Naive thymus-derived CD4-positive, alpha-beta T cell (primary cell): ENCODE measurements around the gene ATG16L2. TPM values are rescaled to one million over a fixed set of nuclear protein-coding genes. Genes with fewer than 3 reads are reported as not detected.
A peak's percentile ranks its signal among the peaks of the same experiment; 100 is the strongest.

ENCODE experiments used
- ATAC-seq: fragments of 150-1000 bp; cut with Tn5 transposase; 2 replicates; pipeline ENCODE4 v1.10.0; 2021; ENCODE audit warnings: mild to moderate bottlenecking, moderate library complexity
- CTCF ChIA-PET: fragments of 350-600 bp; sonication (Branson Sonifier 250); formaldehyde crosslinking; loops from one replicate; lab custom pipeline; 2021; ENCODE audit warnings: antibody characterized with exemption; lab: Charles Lee
- POLR2A ChIA-PET: fragments of 350-600 bp; sonication (Branson Sonifier 250); formaldehyde crosslinking; loops from one replicate; lab custom pipeline; 2021; ENCODE audit warnings: antibody characterized with exemption, inconsistent platforms; lab: Charles Lee
- DNase-seq, 9 donors: peaks; one replicate each; pipeline versions ENCODE4 v3.0.0 to v3.0.0-alpha.2; 2020 to 2022; ENCODE audit warnings: mixed read lengths in 1 of 9
- H3K27ac ChIP-seq: one replicate; pipeline ENCODE4 v1.7.0; 2013; ENCODE audit warnings: mild to moderate bottlenecking, low read depth, low read length, moderate library complexity
- H3K27me3 ChIP-seq, 2 donors: one replicate each; pipeline ENCODE4 v1.7.0; 2013; ENCODE audit warnings: low read length in 2 of 2, mild to moderate bottlenecking in 2 of 2, moderate library complexity in 2 of 2; ENCODE audit not compliant: control insufficient read depth in 2 of 2, insufficient read depth in 2 of 2
- H3K36me3 ChIP-seq, 3 experiments: 1 replicate in 2 of 3; 2 replicates in 1 of 3; pipeline ENCODE4 v1.7.0; 2013; ENCODE audit warnings: low read length in 3 of 3, mild to moderate bottlenecking in 3 of 3, moderate library complexity in 1 of 3; ENCODE audit not compliant: insufficient read depth in 3 of 3, control insufficient read depth in 2 of 3
- H3K4me1 ChIP-seq, 2 donors: one replicate each; pipeline ENCODE4 v1.7.0; 2013; ENCODE audit warnings: low read length in 2 of 2, mild to moderate bottlenecking in 2 of 2, moderate library complexity in 1 of 2; ENCODE audit not compliant: control insufficient read depth in 2 of 2, insufficient read depth in 2 of 2
- H3K4me3 ChIP-seq: 2 replicates; pipeline ENCODE4 v1.7.0; 2013; ENCODE audit warnings: mild to moderate bottlenecking, low read length
- H3K9me3 ChIP-seq, 3 experiments: 1 replicate in 2 of 3; 2 replicates in 1 of 3; pipeline ENCODE4 v1.7.0; 2013; ENCODE audit warnings: low read length in 3 of 3; ENCODE audit not compliant: control insufficient read depth in 2 of 3
- H3K27ac Mint-ChIP-seq, 9 donors: one replicate each; pipeline ENCODE4 v1.8.0; 2020 to 2022; ENCODE audit warnings: mixed read lengths in 9 of 9, mild to moderate bottlenecking in 8 of 9, moderate library complexity in 5 of 9, inconsistent platforms in 2 of 9
- H3K27me3 Mint-ChIP-seq, 5 donors: one replicate each; pipeline ENCODE4 v1.8.0; 2021 to 2022; ENCODE audit warnings: mixed read lengths in 5 of 5, mild to moderate bottlenecking in 1 of 5
- H3K36me3 Mint-ChIP-seq, 5 donors: one replicate each; pipeline ENCODE4 v1.8.0; 2020 to 2022; ENCODE audit warnings: mixed read lengths in 5 of 5, mild to moderate bottlenecking in 3 of 5, inconsistent platforms in 1 of 5
- H3K4me1 Mint-ChIP-seq, 7 donors: one replicate each; pipeline ENCODE4 v1.8.0; 2020 to 2022; ENCODE audit warnings: mixed read lengths in 7 of 7, mild to moderate bottlenecking in 3 of 7, inconsistent platforms in 1 of 7
- H3K4me3 Mint-ChIP-seq, 10 donors: one replicate each; pipeline ENCODE4 v1.8.0; 2020 to 2022; ENCODE audit warnings: mild to moderate bottlenecking in 10 of 10, mixed read lengths in 10 of 10, moderate library complexity in 6 of 10, inconsistent platforms in 2 of 10
- H3K9me3 Mint-ChIP-seq, 11 donors: one replicate each; pipeline ENCODE4 v1.8.0; 2020 to 2022; ENCODE audit warnings: mixed read lengths in 11 of 11, mild to moderate bottlenecking in 4 of 11, inconsistent platforms in 1 of 11, moderate library complexity in 1 of 11
- intact Hi-C, 2 donors: fragments of 100-400 bp; cut with micrococcal nuclease; formaldehyde crosslinking; loops; one replicate each; pipeline ENCODE4 v1.15.1; 2023
- polyA plus RNA-seq, 2 donors: library from polyadenylated mRNA; unstranded; fragments of 300-500 nt; fragmentation: Illumina TruSeq; gene quantifications; one replicate each; pipeline ENCODE4 v1.2.3, GENCODE V29; 2021
- total RNA-seq, 6 experiments: library from RNA in 5 of 6; stranded (reverse) in 5 of 6; gene quantifications; 1 replicate in 5 of 6; 2 replicates in 1 of 6; pipeline ENCODE4 v1.2.3 and lab custom pipeline; 2021 to 2026

ATG16L2 gene
- 100 to 1,000 TPM in 4 of 5 experiments, 10 to 100 TPM in 1; 99.5 to 199 (median 166) TPM for total RNA-seq
- 10 to 100 TPM; 12.8 to 19.9 TPM for polyA plus RNA-seq
- 91.0 reads per million, percentile 83 among the genes with 10 or more reads in this experiment for total RNA-seq (lab: John Stamatoyannopoulos, UW)

DNA sequence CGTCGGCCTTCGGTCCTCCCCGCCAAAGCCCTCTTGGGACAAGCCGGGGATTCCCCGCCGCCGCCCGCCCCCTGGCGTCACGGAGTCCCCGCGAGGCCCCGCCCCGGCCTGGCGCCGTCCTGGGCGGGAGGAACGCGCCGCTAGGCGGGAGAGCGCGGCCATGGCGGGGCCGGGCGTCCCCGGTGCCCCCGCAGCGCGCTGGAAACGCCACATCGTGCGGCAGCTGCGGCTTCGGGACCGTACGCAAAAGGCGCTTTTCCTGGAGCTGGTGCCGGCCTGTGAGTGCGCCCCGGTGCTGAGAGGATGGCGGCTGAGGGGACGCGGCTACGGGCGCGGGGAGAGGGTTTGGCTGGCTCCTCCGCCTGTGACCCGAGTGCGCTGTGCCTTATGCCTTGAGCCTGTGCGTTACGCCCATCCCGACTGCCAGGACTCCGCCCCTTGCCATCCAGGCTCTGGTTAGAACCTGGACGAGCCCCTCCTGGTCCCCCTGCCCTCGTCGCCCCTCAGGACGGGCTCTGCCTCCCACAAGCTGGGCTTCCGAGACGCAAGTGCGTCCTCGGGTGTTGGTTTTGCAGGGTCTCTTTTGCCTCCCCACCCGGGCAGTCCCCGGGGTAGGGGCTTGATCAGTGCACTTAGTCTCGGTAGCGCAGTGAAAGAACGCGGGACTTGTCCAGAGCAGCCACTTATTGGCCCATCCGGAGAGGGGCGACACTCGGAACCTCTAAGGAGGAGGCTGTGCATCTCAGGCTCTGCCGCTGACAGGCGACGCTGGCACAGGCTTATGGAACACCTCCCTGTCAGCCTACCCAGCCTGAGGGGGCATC lies at the start of gene ATG16L2:
TSS of gene ATG16L2 (plus strand) at position 126 of the 824 bp plus-strand sequence. CDS start at position 161, 35 bp downstream.
- DNase-seq (peak in 8 of 9 donors; percentile 53 to 96 (median 92)), ATAC-seq (peak; percentile 89)
- peaks cover 31 to 67% (median 52%) of the 10 kb centered on the region in 7 donors for H3K4me1 Mint-ChIP-seq
- H3K27ac Mint-ChIP-seq: peak within 1 kb of the TSS; percentile 86 to 99 (median 98)
- no peaks in the 10 kb centered on the region for H3K27me3 Mint-ChIP-seq
- H3K4me3 ChIP-seq: peak within 1 kb of the TSS; percentile 89
- peaks cover 3 to 32% (median 17%) of the 10 kb centered on the region in 5 donors for H3K36me3 Mint-ChIP-seq
- peaks cover 18 to 23% of the 10 kb centered on the region in 2 donors for H3K4me1 ChIP-seq
- CTCF ChIA-PET: interaction anchor here (0.5 to 1.6 kb wide), 3 partner anchors 11 to 363 kb away, joined by 3 to 6 read pairs (median 4); no protein-coding TSS in a partner anchor
- H3K36me3 ChIP-seq: peaks cover 14 to 41% (median 18%) of the 10 kb centered on the region in 3 experiments
- intact Hi-C loops: loop anchor here (1.0 to 10.0 kb wide), 12 partner anchors 8 to 1583 kb away; partner anchors contain the start of genes ARAP1 (in 2 of the 2), FCHSD2 (in 2 of the 2), C2CD3 (in 1 of the 2) and FAM168A (in 1 of the 2)
- POLR2A ChIA-PET: interaction anchor here (1.3 to 3.0 kb wide), 5 partner anchors 21 to 1679 kb away, joined by 4 to 18 read pairs (median 6); partner anchors contain the start of genes LIPT2 and STARD10
- H3K27me3 ChIP-seq: no peaks in the 10 kb centered on the region
- H3K9me3 ChIP-seq: no peaks in the 10 kb centered on the region
- peak within 1 kb of the TSS; percentile 100 for H3K27ac ChIP-seq
- H3K4me3 Mint-ChIP-seq: peak within 1 kb of the TSS; percentile 97 to 99 (median 98)
- no peaks in the 10 kb centered on the region for H3K9me3 Mint-ChIP-seq

GRCh38 chr11:72764503-72764902 lies 49.7 kb upstream of the ATG16L2 start:
- H3K4me3 Mint-ChIP-seq: no peak overlapping the region
- CTCF ChIA-PET: no interaction called here
- Histone ChIP-seq H3K4me1 (no peaks in the 10 kb centered on the region), H3K4me3 (no peak overlapping the region), H3K9me3 (no peaks in the 10 kb centered on the region), H3K27ac (no peak overlapping the region), H3K27me3 (no peaks in the 10 kb centered on the region), H3K36me3 (no peaks in the 10 kb centered on the region)
- peaks cover 0 to 19% (median 3%) of the 10 kb centered on the region in 7 donors for H3K4me1 Mint-ChIP-seq
- ATAC-seq (no peak), DNase-seq (no peak)
- POLR2A ChIA-PET: no interaction called here
- peaks cover 0 to 2% (median 0%) of the 10 kb centered on the region in 5 donors for H3K27me3 Mint-ChIP-seq
- intact Hi-C loops: no loop called here
- H3K9me3 Mint-ChIP-seq: no peaks in the 10 kb centered on the region
- H3K27ac Mint-ChIP-seq: no peak overlapping the region
- H3K36me3 Mint-ChIP-seq: no peaks in the 10 kb centered on the region

- H3K36me3 ChIP-seq: no peaks in the 10 kb centered on the region
- Mint-ChIP-seq H3K27ac (peak overlapping the region in 1 of 9 donors; percentile 65), H3K4me1 (peaks cover 0 to 19% (median 4%) of the 10 kb centered on the region in 7 donors), H3K36me3 (peaks cover 0 to 4% (median 0%) of the 10 kb centered on the region in 5 donors), H3K9me3 (no peaks in the 10 kb centered on the region), H3K4me3 (no peak overlapping the region), H3K27me3 (peaks cover 0 to 2% (median 0%) of the 10 kb centered on the region in 5 donors)
- ATAC-seq (no peak), DNase-seq (no peak)
- no peaks in the 10 kb centered on the region for H3K27me3 ChIP-seq
- no peak overlapping the region for H3K4me3 ChIP-seq
- H3K9me3 ChIP-seq: no peaks in the 10 kb centered on the region
- no peak overlapping the region for H3K27ac ChIP-seq
- intact Hi-C loops: no loop called here
- no peaks in the 10 kb centered on the region for H3K4me1 ChIP-seq
- CTCF ChIA-PET: no interaction called here
- POLR2A ChIA-PET: no interaction called here
These were observed 47.9 kb upstream of the ATG16L2 start for GRCh38 chr11:72766152-72766902.

DNA sequence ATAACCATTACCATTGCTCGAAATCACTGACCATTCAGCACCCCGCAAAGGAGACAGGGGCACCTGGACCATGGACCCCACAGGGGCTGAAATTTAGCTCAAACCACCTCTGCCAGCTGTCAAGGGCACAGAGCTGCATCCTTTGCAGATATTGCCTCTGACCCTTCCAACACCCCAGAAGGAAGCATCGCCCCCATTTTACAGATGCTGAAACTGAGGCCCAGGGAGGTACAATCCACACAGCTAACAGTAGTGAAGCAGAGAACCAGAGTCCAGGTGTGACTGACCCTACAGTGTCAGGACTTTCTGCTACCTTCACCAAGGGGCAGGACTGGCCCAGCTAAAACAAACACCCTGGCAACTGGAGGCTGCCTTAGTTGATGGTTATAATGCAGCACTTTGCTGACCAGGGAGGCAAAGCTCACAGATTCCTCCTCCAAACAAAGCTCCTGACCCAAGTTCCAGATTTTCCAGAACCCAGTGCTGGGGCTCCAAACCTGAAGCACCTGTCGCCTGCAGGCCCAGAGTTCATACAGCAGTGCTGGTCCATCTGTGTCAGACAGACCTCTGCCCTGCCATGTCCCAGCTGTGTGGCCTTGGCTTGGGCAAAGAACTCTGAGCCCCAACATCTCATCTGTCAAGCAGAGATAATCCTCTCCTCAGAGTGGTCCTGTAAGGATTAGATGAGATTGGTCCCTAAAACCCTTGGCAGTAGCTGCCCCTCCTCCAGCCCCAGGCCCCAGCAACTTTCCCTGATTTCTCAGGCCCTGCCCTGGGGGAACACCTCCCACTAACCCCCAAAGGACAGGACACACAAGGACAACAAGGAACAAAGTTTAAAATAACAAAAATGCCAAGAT lies 46.8 kb upstream of the ATG16L2 start:
- Mint-ChIP-seq H3K4me3 (no peak overlapping the region), H3K27me3 (peaks cover 0 to 2% (median 0%) of the 10 kb centered on the region in 5 donors), H3K27ac (peak overlapping the region in 3 of 9 donors; percentile 5 to 65 (median 26)), H3K9me3 (no peaks in the 10 kb centered on the region), H3K36me3 (peaks cover 0 to 4% (median 0%) of the 10 kb centered on the region in 5 donors), H3K4me1 (peaks cover 0 to 13% (median 4%) of the 10 kb centered on the region in 7 donors)
- ChIA-PET CTCF (interaction anchor here (0.8 kb wide), 1 partner anchor 42 kb away, joined by 6 read pairs; no protein-coding TSS in a partner anchor), POLR2A (no interaction called here)
- no peak overlapping the region for H3K4me3 ChIP-seq
- no peaks in the 10 kb centered on the region for H3K9me3 ChIP-seq
- intact Hi-C loops: no loop called here
- no peaks in the 10 kb centered on the region for H3K36me3 ChIP-seq
- H3K27me3 ChIP-seq: no peaks in the 10 kb centered on the region
- no peak for DNase-seq
- ATAC-seq: no peak
- H3K27ac ChIP-seq: no peak overlapping the region
- no peaks in the 10 kb centered on the region for H3K4me1 ChIP-seq

GRCh38 chr11:72768581-72768980 lies 45.6 kb upstream of the ATG16L2 start:
- ChIA-PET CTCF (no interaction called here), POLR2A (interaction anchor here (0.7 kb wide), 1 partner anchor 69 kb away, joined by 3 read pairs; no protein-coding TSS in a partner anchor)
- H3K4me3 ChIP-seq: no peak overlapping the region
- Mint-ChIP-seq H3K36me3 (peaks cover 0 to 8% (median 0%) of the 10 kb centered on the region in 5 donors), H3K27me3 (peaks cover 0 to 2% (median 0%) of the 10 kb centered on the region in 5 donors), H3K27ac (peak overlapping the region in 1 of 9 donors; percentile 49), H3K4me1 (peaks cover 0 to 13% (median 2%) of the 10 kb centered on the region in 7 donors), H3K9me3 (no peaks in the 10 kb centered on the region), H3K4me3 (no peak overlapping the region)
- intact Hi-C loops: no loop called here
- no peak for ATAC-seq
- no peak overlapping the region for H3K27ac ChIP-seq
- no peaks in the 10 kb centered on the region for H3K4me1 ChIP-seq
- no peaks in the 10 kb centered on the region for H3K36me3 ChIP-seq
- H3K27me3 ChIP-seq: no peaks in the 10 kb centered on the region
- no peaks in the 10 kb centered on the region for H3K9me3 ChIP-seq
- no peak for DNase-seq
